GM12892 (cell line): ENCODE data around the gene GRAP2.
"Not testable (repeated sequence)": the region's sequence is repeated elsewhere in the genome, so short reads cannot be mapped to it uniquely, and the experiment has no call there.

ENCODE experiments used
- DNase-seq: peaks from one replicate; pipeline ENCODE4 v3.0.0; 2011; ENCODE audit not compliant: insufficient read length
- FAIRE-seq: peaks from 2 replicates; lab custom pipeline; 2011; peaks lifted over from hg19 to GRCh38; lab: Jason Lieb, UNC
- POLR2A ChIP-seq: IDR thresholded peaks from 2 replicates; pipeline ENCODE4 v1.6.1; 2011; ENCODE audit warnings: low read depth, low read length, control low read depth
- POLR2AphosphoS5 ChIP-seq: IDR thresholded peaks from 2 replicates; pipeline ENCODE4 v1.6.1; 2011; ENCODE audit warnings: low read depth, low read length, control low read depth
- TAF1 ChIP-seq: IDR thresholded peaks from 2 replicates; pipeline ENCODE4 v1.6.1; 2011; ENCODE audit warnings: low read depth, mild to moderate bottlenecking, control low read depth, low read length, borderline replicate concordance

Gene GRAP2

GRCh38 chr22:39984006-39984405 is 83.1 kb downstream of the GRAP2 start:
- TF ChIP-seq POLR2A, result no peak
- TF ChIP-seq TAF1, result no peak
- TF ChIP-seq POLR2AphosphoS5, result no peak
- DNase-seq, result no peak
- FAIRE-seq, result no peak

- no peak for FAIRE-seq
- no peak for DNase-seq
- no peak for TF ChIP-seq TAF1
- TF ChIP-seq POLR2A, result no peak
- TF ChIP-seq POLR2AphosphoS5, result no peak
These were observed 83.9 kb downstream of the GRAP2 start for GRCh38 chr22:39984746-39985145.

- FAIRE-seq (no peak), DNase-seq (no peak)
- TF ChIP-seq TAF1 (no peak), POLR2A (no peak), POLR2AphosphoS5 (no peak)
These were observed 84.6 kb downstream of the GRAP2 start for GRCh38 chr22:39985383-39986035.

GRCh38 chr22:39988386-39989114 is 87.7 kb downstream of the GRAP2 start:
- DNase-seq (no peak), FAIRE-seq (no peak)
- TF ChIP-seq POLR2AphosphoS5, result no peak
- no peak for TF ChIP-seq POLR2A
- TF ChIP-seq TAF1, result no peak

- no peak for DNase-seq
- TF ChIP-seq TAF1, result no peak
- no peak for TF ChIP-seq POLR2A
- TF ChIP-seq POLR2AphosphoS5, result no peak
- no peak for FAIRE-seq
These were observed 88.7 kb downstream of the GRAP2 start for GRCh38 chr22:39989633-39990032.

- DNase-seq, result no peak
- FAIRE-seq, result no peak
- no peak for TF ChIP-seq POLR2AphosphoS5
- no peak for TF ChIP-seq POLR2A
- TF ChIP-seq TAF1, result no peak
These were observed 89.8 kb downstream of the GRAP2 start for GRCh38 chr22:39990686-39991085.

- FAIRE-seq (no peak), DNase-seq (no peak)
- TF ChIP-seq TAF1 (no peak), POLR2A (no peak), POLR2AphosphoS5 (no peak)
These were observed 90.4 kb downstream of the GRAP2 start for GRCh38 chr22:39991159-39991860.

GRCh38 chr22:39992088-39992826 is 91.4 kb downstream of the GRAP2 start:
- DNase-seq (no peak), FAIRE-seq (no peak)
- TF ChIP-seq POLR2A (no peak), POLR2AphosphoS5 (no peak), TAF1 (no peak)

GRCh38 chr22:39992894-39993293 is 92.0 kb downstream of the GRAP2 start:
- FAIRE-seq, DNase-seq: not testable (repeated sequence)

GRCh38 chr22:39994041-39994565 is 93.2 kb downstream of the GRAP2 start:
- no peak for DNase-seq
- no peak for FAIRE-seq
- no peak for TF ChIP-seq TAF1
- TF ChIP-seq POLR2A, result no peak
- TF ChIP-seq POLR2AphosphoS5, result no peak

GRCh38 chr22:39994566-39995392 is 93.9 kb downstream of the GRAP2 start, which contains the start of gene FAM83F:
TSS of gene FAM83F (plus strand) at chr22:39994954. CDS start at chr22:39995043, 89 bp downstream.
- TF ChIP-seq POLR2AphosphoS5, result no peak
- TF ChIP-seq TAF1, result no peak
- no peak for TF ChIP-seq POLR2A
- FAIRE-seq, result no peak
- no peak for DNase-seq
